Mesenchymal stem cell (in vitro differentiated cells and primary cell): Measurements from ENCODE around the gene CRACR2A.

Experiments used
- DNase-seq: peaks from one replicate; pipeline ENCODE4 v3.0.0-alpha.2; 2013
- H2AFZ ChIP-seq: one replicate; pipeline ENCODE4 v1.6.1; 2013; ENCODE audit warnings: low read depth, mild to moderate bottlenecking, control low read depth, inconsistent platforms, low read length, moderate library complexity
- H2AK5ac ChIP-seq: 2 replicates; pipeline ENCODE4 v1.6.1; 2013; ENCODE audit warnings: low read length, moderate library complexity, mild to moderate bottlenecking, inconsistent platforms; ENCODE audit not compliant: severe bottlenecking
- H2BK120ac ChIP-seq: one replicate; pipeline ENCODE4 v1.6.1; 2013; ENCODE audit warnings: low read depth, mild to moderate bottlenecking, inconsistent platforms, low read length, moderate library complexity
- H2BK12ac ChIP-seq, 2 experiments: one replicate each; pipeline ENCODE4 v1.6.1; 2013; ENCODE audit warnings: inconsistent platforms in 2 of 2, low read length in 2 of 2, mild to moderate bottlenecking in 2 of 2, moderate library complexity in 2 of 2, control low read depth in 1 of 2
- H2BK15ac ChIP-seq: one replicate; pipeline ENCODE4 v1.6.1; 2013; ENCODE audit warnings: mild to moderate bottlenecking, low read depth, inconsistent platforms; ENCODE audit not compliant: poor library complexity, severe bottlenecking
- H2BK5ac ChIP-seq: 2 replicates; pipeline ENCODE4 v1.6.1; 2013; ENCODE audit warnings: low read depth, mild to moderate bottlenecking, low read length, control low read depth, inconsistent platforms; ENCODE audit not compliant: poor library complexity, severe bottlenecking
- H3K14ac ChIP-seq, 2 experiments: one replicate each; pipeline ENCODE4 v1.6.1; 2013; ENCODE audit warnings: inconsistent platforms in 2 of 2, low read length in 2 of 2, control low read depth in 1 of 2, mild to moderate bottlenecking in 1 of 2, moderate library complexity in 1 of 2
- H3K18ac ChIP-seq, 2 experiments: one replicate each; pipeline ENCODE4 v1.6.1; 2013; ENCODE audit warnings: inconsistent platforms in 2 of 2, low read length in 2 of 2, control low read depth in 1 of 2, low read depth in 1 of 2, mild to moderate bottlenecking in 1 of 2
- H3K23ac ChIP-seq, 2 experiments: one replicate each; pipeline ENCODE4 v1.6.1; 2013; ENCODE audit warnings: inconsistent platforms in 2 of 2, low read length in 2 of 2, mild to moderate bottlenecking in 2 of 2, moderate library complexity in 2 of 2, control low read depth in 1 of 2
- H3K27ac ChIP-seq: 2 replicates; pipeline ENCODE4 v1.5.1; 2013; ENCODE audit warnings: mild to moderate bottlenecking, moderate library complexity, low read length, control low read depth, inconsistent platforms; ENCODE audit not compliant: poor library complexity, severe bottlenecking
- H3K27me3 ChIP-seq, 2 experiments: 2 replicates each; pipeline versions ENCODE4 v1.6.1 to v1.7.0; 2013; ENCODE audit warnings: low read length in 2 of 2, mild to moderate bottlenecking in 2 of 2, moderate library complexity in 2 of 2, control low read depth in 1 of 2, inconsistent platforms in 1 of 2; ENCODE audit not compliant: control insufficient read depth in 1 of 2, insufficient read depth in 1 of 2
- H3K36me3 ChIP-seq, 2 experiments: 2 replicates each; pipeline versions ENCODE4 v1.6.1 to v1.7.0; 2013; ENCODE audit warnings: low read length in 2 of 2, control low read depth in 1 of 2, inconsistent platforms in 1 of 2, low read depth in 1 of 2, mild to moderate bottlenecking in 1 of 2; ENCODE audit not compliant: insufficient read depth in 2 of 2, control insufficient read depth in 1 of 2
- H3K4ac ChIP-seq, 2 experiments: one replicate each; pipeline ENCODE4 v1.6.1; 2013; ENCODE audit warnings: inconsistent platforms in 2 of 2, low read length in 2 of 2, mild to moderate bottlenecking in 2 of 2, moderate library complexity in 2 of 2, control low read depth in 1 of 2, low read depth in 1 of 2
- H3K4me1 ChIP-seq: 2 replicates; pipeline ENCODE4 v1.6.1; 2013; ENCODE audit warnings: low read depth, low read length, control low read depth; ENCODE audit not compliant: control insufficient read depth, insufficient read depth
- H3K4me2 ChIP-seq: 2 replicates; pipeline ENCODE4 v1.6.1; 2013; ENCODE audit warnings: low read length, mild to moderate bottlenecking, inconsistent platforms; ENCODE audit not compliant: poor library complexity, severe bottlenecking
- H3K4me3 ChIP-seq, 2 experiments: 2 replicates each; pipeline versions ENCODE4 v1.5.1 to v1.7.0; 2013; ENCODE audit warnings: low read length in 2 of 2, mild to moderate bottlenecking in 2 of 2, control low read depth in 1 of 2, low read depth in 1 of 2; ENCODE audit not compliant: insufficient read depth in 1 of 2
- H3K79me1 ChIP-seq: replicated peaks from 2 replicates; pipeline ENCODE4 v1.6.1; 2013; ENCODE audit warnings: mild to moderate bottlenecking, control low read depth, low read length, inconsistent platforms; ENCODE audit not compliant: poor library complexity, severe bottlenecking
- H3K9ac ChIP-seq: 2 replicates; pipeline ENCODE4 v1.7.0; 2013; ENCODE audit warnings: mild to moderate bottlenecking, low read length, moderate library complexity
- H3K9me3 ChIP-seq: 2 replicates; pipeline ENCODE4 v1.7.0; 2013; ENCODE audit warnings: mild to moderate bottlenecking, low read length; ENCODE audit not compliant: control insufficient read depth
- H4K8ac ChIP-seq: one replicate; pipeline ENCODE4 v1.6.1; 2013; ENCODE audit warnings: inconsistent platforms, mild to moderate bottlenecking, low read length, moderate library complexity
- H4K91ac ChIP-seq: one replicate; pipeline ENCODE4 v1.6.1; 2013; ENCODE audit warnings: mild to moderate bottlenecking, low read length, inconsistent platforms
- WGBS: methylation state at CpG from one replicate; pipeline ENCODE4 v1.1.7; 2013; ENCODE audit warnings: mixed read lengths; 5-methylcytosine and 5-hydroxymethylcytosine counted together

The CRACR2A gene

DNA sequence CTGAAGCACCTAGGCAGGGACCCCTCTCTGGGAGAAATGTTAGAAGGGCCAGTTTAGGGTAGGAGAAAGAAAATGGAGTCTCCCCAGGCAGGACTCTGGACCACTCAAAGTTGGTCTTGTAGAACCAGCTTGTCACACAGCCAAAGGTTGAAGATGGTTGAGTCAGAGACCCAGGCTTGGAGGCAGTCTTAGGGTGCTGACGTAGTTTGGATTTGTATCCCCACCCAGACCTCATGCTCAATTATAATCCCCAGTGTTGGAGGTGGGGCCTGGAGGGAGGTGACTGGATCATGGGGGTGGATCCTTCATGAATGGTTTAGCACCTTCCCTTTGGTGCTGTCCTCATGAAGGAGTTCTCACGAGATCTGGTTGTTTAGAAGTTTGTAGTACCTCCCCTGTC, 121.2 kb downstream of the CRACR2A start:
- Histone ChIP-seq H3K79me1 (no peaks in the 10 kb centered on the region), H3K27ac (no peak overlapping the region), H2AFZ (no peak overlapping the region), H2BK12ac (no peak overlapping the region), H3K14ac (no peak overlapping the region), H3K4ac (no peak overlapping the region), H2BK15ac (no peak overlapping the region), H4K8ac (no peak overlapping the region), H3K4me2 (no peak overlapping the region), H2BK5ac (no peak overlapping the region), H3K4me3 (no peak overlapping the region), H2AK5ac (no peak overlapping the region), H3K18ac (no peak overlapping the region), H3K9ac (no peak overlapping the region), H4K91ac (no peak overlapping the region), H3K36me3 (peaks cover 0 to 3% of the 10 kb centered on the region in 2 experiments), H3K4me1 (no peaks in the 10 kb centered on the region), H3K23ac (no peak overlapping the region), H3K9me3 (no peaks in the 10 kb centered on the region), H2BK120ac (no peak overlapping the region), H3K27me3 (no peaks in the 10 kb centered on the region)
- WGBS = 60% methylated on average over 1 of the region's 2 CpGs
- DNase-seq = no peak

DNA sequence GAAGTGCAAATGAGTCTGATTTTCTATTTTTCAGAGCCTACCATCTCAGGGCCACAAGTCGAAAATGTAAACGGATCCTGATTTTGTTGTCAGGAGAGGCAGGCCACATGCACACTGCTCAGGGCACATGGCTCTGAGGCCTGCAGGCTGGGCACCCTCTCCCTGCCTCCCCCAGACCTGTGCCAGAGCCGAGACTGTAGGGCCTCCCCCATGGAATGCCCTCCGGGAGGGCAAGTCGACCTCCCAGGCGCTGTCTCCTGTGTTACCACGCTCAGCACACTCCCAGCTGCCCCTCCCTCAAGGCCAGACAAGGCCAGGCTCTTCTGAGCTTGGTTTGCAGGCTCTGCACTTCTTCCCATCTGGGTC, 121.7 kb downstream of the CRACR2A start:
- Histone ChIP-seq H3K79me1 (no peaks in the 10 kb centered on the region), H3K36me3 (peaks cover 0 to 5% of the 10 kb centered on the region in 2 experiments), H2AK5ac (no peak overlapping the region), H4K8ac (no peak overlapping the region), H3K4me1 (no peaks in the 10 kb centered on the region), H3K4ac (no peak overlapping the region), H3K27ac (no peak overlapping the region), H2BK5ac (no peak overlapping the region), H3K27me3 (no peaks in the 10 kb centered on the region), H2AFZ (no peak overlapping the region), H4K91ac (no peak overlapping the region), H3K4me3 (no peak overlapping the region), H2BK12ac (no peak overlapping the region), H2BK15ac (no peak overlapping the region), H2BK120ac (no peak overlapping the region), H3K18ac (no peak overlapping the region), H3K9me3 (no peaks in the 10 kb centered on the region), H3K4me2 (no peak overlapping the region), H3K9ac (no peak overlapping the region), H3K14ac (no peak overlapping the region), H3K23ac (no peak overlapping the region)
- DNase-seq = no peak
- 77% methylated on average over 7 of the region's 7 CpGs for WGBS

DNA sequence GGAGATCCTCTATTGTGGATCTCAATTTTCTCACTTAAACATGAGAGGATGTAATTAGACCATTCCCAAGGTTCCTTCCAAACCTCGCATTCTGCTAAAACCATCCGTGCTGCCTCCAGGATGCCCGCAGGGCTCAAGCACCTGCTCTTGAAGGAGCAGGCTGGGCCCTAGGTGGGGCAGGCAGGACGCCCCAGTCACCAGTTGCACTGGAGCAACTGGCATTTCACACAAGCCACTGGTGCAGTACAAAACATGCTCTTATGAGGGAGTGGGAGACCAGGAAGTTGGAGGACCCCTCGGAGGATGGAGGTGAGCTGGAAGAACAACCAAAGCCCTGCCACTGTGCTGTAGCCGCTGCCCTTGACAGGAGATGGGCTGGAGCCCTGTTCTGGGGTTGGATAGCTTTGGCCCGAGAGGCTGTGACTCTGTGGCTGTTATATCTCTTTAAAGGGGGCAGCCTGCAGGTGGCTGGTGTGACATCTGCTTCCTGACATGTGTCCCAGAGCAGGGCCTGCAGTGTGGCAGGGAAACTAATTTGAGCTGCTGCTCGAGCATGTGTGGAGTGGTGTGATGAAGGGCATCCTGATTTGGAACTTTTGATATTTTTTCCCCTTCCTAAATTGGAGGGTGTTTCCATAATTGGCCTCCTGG, 122.2 kb downstream of the CRACR2A start:
- 83% methylated on average over 8 of the region's 8 CpGs for WGBS

DNA sequence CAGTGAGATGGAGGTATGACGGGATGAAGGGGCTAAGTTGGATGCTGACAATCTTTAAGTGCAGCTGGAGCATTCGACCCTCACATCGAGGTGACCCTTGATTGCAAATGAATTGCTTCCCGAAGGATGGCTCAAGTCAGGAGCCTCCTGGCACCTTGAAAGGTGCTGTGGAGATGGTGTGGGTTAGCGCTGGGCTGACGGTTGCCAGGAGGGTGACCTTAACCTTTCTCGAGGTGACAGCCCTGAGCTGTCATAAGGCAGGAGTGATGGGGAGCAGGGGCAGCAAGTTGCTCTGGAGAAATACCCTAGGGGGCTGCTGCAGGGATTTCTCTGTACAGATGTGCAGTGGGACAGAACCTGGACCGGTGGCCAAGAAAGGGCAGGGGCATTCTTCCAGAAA, 122.8 kb downstream of the CRACR2A start:
- H2AFZ ChIP-seq = no peak overlapping the region
- 91% methylated on average over 8 of the region's 8 CpGs for WGBS
- H2AK5ac ChIP-seq = no peak overlapping the region
- H2BK12ac ChIP-seq = no peak overlapping the region
- DNase-seq = no peak
- no peak overlapping the region for H4K8ac ChIP-seq
- H2BK5ac ChIP-seq = no peak overlapping the region
- H3K9me3 ChIP-seq = no peaks in the 10 kb centered on the region
- no peak overlapping the region for H3K9ac ChIP-seq
- peaks cover 0 to 9% of the 10 kb centered on the region in 2 experiments for H3K36me3 ChIP-seq
- H3K4ac ChIP-seq = no peak overlapping the region
- H4K91ac ChIP-seq = no peak overlapping the region
- no peaks in the 10 kb centered on the region for H3K4me1 ChIP-seq
- H3K14ac ChIP-seq = no peak overlapping the region
- no peak overlapping the region for H3K4me3 ChIP-seq
- H3K4me2 ChIP-seq = no peak overlapping the region
- no peak overlapping the region for H2BK120ac ChIP-seq
- H3K23ac ChIP-seq = no peak overlapping the region
- no peaks in the 10 kb centered on the region for H3K27me3 ChIP-seq
- no peak overlapping the region for H2BK15ac ChIP-seq
- no peak overlapping the region for H3K27ac ChIP-seq
- H3K79me1 ChIP-seq = no peaks in the 10 kb centered on the region
- H3K18ac ChIP-seq = no peak overlapping the region

More for the DNA sequence above, 122.2 kb downstream of the CRACR2A start:
- Histone ChIP-seq H2AFZ (no peak overlapping the region), H3K4me3 (no peak overlapping the region), H3K9ac (no peak overlapping the region), H2BK120ac (no peak overlapping the region), H3K4me1 (no peaks in the 10 kb centered on the region), H3K27ac (no peak overlapping the region), H3K9me3 (no peaks in the 10 kb centered on the region), H3K4ac (no peak overlapping the region), H4K8ac (no peak overlapping the region), H3K4me2 (no peak overlapping the region), H2BK15ac (no peak overlapping the region), H2BK5ac (no peak overlapping the region), H2AK5ac (no peak overlapping the region), H3K79me1 (no peaks in the 10 kb centered on the region), H3K36me3 (peaks cover 0 to 9% of the 10 kb centered on the region in 2 experiments), H3K18ac (no peak overlapping the region), H3K27me3 (no peaks in the 10 kb centered on the region), H2BK12ac (no peak overlapping the region), H4K91ac (no peak overlapping the region), H3K14ac (no peak overlapping the region), H3K23ac (no peak overlapping the region)
- DNase-seq = no peak
